NCI-H2196 (cell line): ENCODE data around the gene IGF2BP2.

Source experiments
- DNase-seq: peaks from one replicate; lab custom pipeline; 2025; ENCODE audit not compliant: unreplicated experiment; lab: John Stamatoyannopoulos, UW

The IGF2BP2 gene

GRCh38 chr3:185767002-185767688 is 57.7 kb downstream of the IGF2BP2 start:
- DNase-seq, result no peak

DNA sequence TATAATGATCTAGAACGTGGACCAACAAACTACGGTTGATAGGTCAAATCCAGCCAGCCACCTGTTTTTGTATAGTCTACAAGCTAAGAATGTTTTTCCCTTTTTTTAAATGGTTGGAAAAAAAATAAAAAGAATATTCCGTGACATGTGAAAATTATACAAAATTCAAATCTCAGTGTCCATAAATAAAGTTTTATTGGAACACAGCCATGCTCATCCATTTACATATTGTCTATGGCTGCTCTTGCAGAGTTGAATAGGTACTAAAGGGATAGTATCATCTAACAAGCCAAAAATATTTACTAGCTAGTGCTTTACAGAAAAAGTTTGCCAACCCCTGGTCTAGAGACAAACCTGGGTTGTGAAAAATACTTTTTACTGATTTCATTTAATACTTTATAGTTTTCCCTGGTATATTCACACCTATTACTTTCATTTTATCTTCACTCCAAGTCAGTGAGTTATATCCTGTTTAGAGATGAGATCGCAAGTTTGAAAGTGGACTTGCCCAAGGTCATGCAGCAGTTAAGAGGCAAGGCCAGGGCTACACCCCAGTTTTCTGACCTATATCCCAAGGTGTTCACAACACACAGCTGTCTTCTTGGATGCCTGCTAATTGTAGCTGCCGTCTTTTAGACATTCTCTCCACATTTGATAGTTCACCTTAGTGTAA is 58.4 kb downstream of the IGF2BP2 start:
- DNase-seq, result no peak

GRCh38 chr3:185764980-185765370 is 59.9 kb downstream of the IGF2BP2 start:
- DNase-seq, result no peak

DNA sequence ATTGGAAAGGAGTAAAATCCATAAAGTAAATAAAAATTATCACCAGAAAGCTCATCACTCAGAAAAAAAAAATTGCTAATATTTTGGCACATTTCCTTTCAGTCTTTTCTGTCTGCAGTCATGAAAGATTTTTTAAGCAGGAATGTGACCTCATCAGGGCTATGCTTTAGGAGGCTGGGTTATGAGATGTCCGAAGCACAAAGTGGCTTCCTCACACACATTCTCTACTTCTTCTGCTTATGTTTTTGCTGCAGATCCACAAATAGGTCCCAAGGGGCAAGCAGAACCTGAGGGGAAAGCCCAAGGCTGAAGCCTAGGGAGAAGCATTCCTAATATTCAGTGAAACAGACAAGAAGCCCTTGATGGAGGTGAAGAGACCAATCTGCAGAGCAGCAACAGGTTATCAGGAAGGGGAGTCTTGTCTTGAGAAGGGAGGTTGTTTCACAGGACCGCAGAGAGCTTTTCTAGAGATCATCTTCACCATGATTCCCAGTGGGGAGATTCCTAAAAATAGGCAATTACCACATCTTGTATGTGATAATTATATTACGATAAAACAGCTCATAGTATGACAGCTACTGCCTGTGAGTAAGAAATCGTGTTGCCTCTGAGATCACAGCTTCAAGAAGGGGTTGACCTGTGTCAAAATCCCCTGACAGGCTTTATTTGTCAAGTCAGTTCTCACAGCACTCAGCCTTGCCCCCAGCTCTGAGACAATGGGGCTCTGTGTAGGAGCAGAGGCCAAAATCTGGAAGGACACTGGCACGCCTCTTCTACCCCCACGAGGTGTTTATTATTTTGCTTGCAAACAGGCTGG is 60.5 kb downstream of the IGF2BP2 start:
- no peak for DNase-seq

GRCh38 chr3:185763347-185764005 is 61.4 kb downstream of the IGF2BP2 start:
- DNase-seq, result no peak

GRCh38 chr3:185760550-185760949 is 64.3 kb downstream of the IGF2BP2 start:
- DNase-seq, result no peak

- DNase-seq, result no peak
Measured at GRCh38 chr3:185760088-185760487, 64.8 kb downstream of the IGF2BP2 start.

DNA sequence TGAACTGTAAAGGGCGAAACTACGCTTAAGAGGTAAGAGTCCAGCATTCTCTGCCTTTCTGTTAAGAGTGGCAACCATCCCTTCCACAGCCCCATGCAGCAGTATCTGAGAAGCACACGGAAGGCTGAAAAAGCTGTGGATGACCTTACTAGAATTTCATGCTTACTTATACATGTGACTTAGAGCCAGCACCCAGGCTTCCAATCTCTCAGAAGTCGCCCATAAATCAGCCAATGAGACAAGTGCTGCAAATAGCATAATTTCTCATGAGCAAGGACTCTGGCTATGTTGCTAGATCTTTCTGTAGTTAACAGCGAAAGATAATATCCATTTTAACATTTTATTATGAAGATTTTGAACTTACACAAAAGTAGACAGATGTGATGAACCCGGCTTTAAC is 65.3 kb downstream of the IGF2BP2 start:
- DNase-seq, result no peak

GRCh38 chr3:185758912-185759311 is 65.9 kb downstream of the IGF2BP2 start:
- no peak for DNase-seq

DNA sequence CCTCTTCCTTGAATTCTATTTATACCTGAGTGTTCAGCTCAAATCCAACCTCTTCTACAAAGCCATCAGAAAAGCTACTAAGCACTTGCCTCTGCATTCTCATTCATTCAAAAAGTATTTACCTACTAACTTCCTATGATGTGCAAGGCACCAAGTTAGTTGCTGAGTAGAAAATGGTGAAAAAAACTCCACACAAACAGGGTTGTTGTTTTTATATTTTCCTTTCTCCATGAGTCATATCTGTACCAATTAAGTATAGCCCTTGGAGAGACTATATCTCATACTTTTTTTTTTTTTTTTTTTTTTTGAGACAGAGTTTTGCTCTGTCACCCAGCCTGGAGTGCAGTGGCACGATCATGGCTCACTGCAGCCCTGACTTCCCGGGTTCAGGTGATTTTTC is 67.7 kb downstream of the IGF2BP2 start:
- no peak for DNase-seq

GRCh38 chr3:185756477-185756876 is 68.4 kb downstream of the IGF2BP2 start:
- no peak for DNase-seq

DNA sequence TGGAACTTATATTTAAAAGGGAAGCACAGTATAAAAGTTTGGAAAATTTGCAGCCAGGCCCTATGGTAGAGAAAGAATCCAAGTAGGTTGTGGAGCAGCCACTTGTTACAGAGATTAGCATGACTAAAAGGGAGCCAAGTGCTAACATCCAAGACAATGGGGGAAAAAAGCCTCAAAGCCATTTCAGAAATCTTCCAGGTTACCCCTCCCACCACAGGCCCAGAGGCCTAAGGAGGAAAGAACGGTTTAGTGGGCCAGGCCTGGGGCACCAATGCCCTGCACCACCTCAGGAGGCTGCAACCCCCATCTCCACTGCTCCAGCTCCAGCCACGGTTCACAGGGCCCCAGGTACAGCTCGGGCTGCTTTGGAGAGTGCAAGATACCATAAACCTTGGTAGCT is 69.9 kb downstream of the IGF2BP2 start:
- no peak for DNase-seq

GRCh38 chr3:185753354-185753753 is 71.5 kb downstream of the IGF2BP2 start:
- no peak for DNase-seq

DNA sequence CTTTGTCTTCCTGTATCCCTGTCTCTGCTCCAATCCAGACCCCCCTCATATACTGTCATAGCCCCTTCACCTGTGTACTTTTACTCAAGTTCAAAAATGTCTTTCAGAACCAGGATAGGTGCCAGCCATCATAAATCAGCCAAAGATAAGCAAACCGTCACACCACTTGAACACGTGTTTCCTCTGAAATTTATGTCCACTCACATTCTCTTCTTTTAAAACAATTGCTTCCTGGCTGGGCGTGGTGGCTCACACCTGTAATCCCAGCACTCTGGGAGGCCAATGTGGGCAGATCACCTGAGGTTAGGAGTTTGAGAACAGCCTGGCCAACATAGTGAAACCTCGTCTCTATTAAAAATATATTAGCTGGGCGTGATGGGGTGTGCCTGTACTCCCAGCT is 74.1 kb downstream of the IGF2BP2 start:
- DNase-seq, result no peak

GRCh38 chr3:185750015-185750414 is 74.8 kb downstream of the IGF2BP2 start:
- DNase-seq, result no peak

DNA sequence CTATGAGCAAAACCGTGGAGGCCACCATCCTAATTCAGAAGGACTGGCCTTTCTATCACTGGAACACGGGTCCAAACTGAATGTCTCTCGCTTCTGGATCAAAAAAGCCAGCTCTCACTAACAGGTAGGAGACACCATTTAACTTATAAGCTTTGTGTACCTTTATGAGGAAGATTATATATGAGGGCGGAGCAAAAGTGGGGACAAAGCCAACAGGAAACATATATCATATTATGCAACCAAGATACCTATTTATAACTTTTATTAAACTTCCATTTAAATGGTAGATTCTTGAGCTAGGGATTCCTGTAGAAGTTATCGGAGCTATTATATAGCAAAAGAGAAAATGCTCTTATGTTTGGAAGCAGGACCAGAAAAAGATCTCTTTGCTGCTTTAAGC is 78.4 kb downstream of the IGF2BP2 start:
- no peak for DNase-seq

- DNase-seq, result no peak
Measured at GRCh38 chr3:185744997-185745843, 79.6 kb downstream of the IGF2BP2 start.

GRCh38 chr3:185741586-185741985 is 83.3 kb downstream of the IGF2BP2 start:
- no peak for DNase-seq

- DNase-seq, result no peak
Measured at GRCh38 chr3:185740133-185740532, 84.7 kb downstream of the IGF2BP2 start.

DNA sequence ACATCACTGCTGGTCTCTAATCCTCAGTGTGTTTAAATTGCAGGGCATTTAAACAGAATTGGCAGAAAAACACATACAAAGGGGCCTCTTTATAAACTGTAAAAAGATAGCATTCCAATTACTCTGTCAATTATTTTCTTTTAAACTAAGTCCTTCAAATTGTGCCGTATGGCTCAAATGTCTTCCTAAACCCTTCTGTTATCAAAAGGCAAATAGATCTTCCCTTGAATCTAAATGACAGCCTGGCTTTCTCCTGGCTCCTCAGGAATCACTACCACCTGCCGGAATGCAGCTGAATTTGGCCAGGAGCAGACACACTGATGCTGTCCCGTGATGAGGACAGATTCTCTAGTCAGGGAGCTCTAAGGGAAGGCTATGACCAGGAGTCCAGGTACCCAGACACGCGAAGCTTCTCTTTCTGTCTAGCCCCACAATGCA is 85.6 kb downstream of the IGF2BP2 start:
- DNase-seq, result no peak
